Measurements from ENCODE around the gene MAFG. TPM values are rescaled to one million over a fixed set of nuclear protein-coding genes. Genes with fewer than 3 reads are reported as not detected.
A peak's percentile ranks its signal among the peaks of the same experiment; 100 is the strongest.
"Not testable (repeated sequence)": the region's sequence is repeated elsewhere in the genome, so short reads cannot be mapped to it uniquely, and the experiment has no call there.

MAFG gene
- total and polyA plus RNA-seq, 5 donors: 16.6 to 28.9 (median 25.9) TPM

DNA sequence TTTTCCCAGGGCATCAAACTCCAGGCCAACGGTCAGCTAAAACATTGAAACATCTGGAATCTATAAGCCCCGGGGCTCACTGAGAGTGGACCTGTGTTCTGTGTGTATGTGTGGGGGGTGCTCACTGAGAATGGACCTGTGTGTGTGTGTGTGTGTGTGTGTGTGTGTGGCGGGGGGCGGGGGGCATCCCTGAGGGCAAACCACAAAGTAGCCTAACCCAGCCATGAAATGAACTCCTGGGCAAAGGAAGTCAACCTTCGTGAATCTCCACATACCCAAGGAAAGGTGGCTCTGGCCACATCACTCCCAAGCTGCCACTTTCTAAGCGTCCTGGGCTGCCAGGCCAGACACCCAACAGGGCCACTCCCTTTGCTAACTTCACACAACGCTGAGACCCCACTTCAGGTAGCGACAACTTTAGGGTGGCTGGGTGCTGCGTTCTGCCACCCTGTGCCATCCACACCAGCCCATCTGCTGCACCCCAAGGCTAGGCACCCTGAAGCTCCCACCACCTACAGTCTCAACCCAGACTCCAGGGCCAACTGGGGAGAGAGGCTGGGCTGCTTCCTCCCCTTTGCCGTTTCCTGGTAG, 1.6 kb downstream of the MAFG start:
- Histone ChIP-seq H3K4me3 (ENCODE audit: low read length) (no peak overlapping the region), H3K9me3 (ENCODE audit: control insufficient read depth, low read length) (no peaks in the 10 kb centered on the region), H3K27ac (ENCODE audit: low read length) (peak overlapping the region; percentile 52), H3K27me3 (ENCODE audit: control insufficient read depth, insufficient read depth) (no peaks in the 10 kb centered on the region), H3K4me1 (ENCODE audit: control insufficient read depth, insufficient read depth, low read length) (peaks cover 22% of the 10 kb centered on the region)
- intact Hi-C loops (cut with DNase I): no loop called here
- DNase-seq (no peak), ATAC-seq (no peak)
- WGBS: 61% methylated on average over 10 of the region's 10 CpGs

DNA sequence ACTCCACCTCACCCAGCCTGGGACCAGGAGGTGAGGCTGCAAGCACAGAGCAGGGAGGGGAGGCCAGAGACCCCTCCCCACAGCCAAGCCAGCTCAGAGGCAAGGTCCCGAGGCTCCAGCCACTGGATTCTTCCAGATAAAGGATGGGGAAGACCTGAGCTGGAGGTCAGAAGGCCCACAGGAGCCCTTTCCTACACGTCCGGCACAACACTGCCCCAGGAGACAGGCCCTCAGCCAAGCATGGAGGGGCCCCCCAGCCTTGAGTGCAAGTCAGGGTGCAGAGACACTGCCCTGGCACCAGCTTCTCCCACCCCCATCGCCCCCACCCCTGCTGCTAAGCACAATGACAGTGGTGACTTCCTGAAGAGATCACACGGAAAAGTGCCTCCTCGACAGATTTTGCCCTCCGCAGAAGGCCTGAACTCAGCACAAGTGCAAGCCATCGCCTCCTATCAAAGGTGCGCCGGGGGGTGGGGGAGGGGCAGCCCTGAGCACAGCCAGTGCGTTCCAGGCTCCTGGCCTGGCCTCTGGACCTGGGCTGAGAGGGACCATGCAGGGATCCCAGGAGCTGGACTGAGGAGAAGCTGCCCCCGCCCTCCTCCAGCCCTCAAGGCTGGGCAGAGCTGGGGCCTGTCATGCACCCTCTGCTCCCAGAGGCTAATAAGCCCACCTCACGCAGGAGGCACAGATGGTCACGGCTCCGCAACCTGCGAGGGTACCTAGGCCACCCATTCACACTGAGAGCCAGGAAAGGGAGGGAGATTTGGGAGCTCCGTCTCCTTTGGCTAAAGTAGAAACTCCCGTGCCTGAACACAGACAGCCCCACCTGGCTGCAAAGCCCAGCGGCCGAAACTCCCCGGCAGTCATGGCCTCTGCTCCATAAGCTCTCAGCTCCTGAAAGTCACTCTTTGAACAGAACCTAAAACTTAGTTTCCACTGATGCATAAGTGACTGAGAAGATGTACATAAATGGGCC, 2.7 kb downstream of the MAFG start:
- 64% methylated on average over 21 of the region's 21 CpGs for WGBS
- intact Hi-C loops (cut with DNase I): no loop called here

DNA sequence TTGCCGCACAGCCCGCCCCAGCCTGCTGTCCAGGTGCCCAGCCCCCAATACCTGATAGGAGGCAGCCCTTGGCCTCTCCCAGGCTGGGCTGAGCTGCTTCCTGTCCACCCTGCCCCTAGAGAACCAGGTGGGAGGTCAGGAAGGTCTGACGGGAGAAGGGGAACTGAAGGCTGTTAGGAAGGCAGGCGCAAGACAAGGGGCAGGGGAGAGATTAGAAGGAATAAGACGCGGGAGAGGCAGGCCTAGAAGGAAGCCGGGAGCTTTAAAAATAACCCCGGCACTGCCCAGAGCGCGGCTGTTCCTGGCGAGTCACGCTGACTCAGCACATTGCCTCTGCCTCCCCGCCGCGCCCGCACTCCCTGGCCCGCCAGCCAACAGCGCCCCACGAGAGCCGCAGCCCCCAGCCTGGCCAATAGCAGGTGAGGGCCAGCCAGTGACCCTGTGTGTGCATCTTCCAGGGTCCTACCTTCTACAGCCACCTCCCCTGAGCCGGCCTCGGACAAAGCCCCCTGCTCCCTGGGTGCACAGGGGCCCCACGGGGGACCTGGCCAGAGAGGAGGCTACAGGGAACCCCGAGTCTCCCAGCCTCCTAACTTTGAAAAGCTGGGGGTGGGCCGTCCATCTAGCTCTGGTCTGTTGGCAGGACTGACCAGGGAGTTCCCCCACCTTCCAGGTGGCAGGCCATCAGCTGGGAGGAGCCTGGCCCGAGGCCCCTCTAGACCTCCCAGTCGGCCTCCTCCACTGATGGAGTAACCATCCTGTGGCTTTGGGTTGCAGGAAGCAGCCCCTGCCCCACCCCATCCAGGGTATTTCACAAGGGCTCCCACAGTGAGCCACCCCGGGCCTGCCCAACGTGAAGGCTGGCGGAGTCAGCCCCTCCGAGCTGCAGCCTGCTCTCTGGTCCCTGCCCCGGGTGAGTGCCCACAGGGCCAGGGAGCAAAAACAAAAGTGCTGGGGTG, 4.0 kb downstream of the MAFG start:
- no peak overlapping the region for H3K4me3 ChIP-seq (ENCODE audit: low read length)
- peak overlapping the region; percentile 46 for H3K27ac ChIP-seq (ENCODE audit: low read length)
- ATAC-seq (peak; percentile 32 to 37), DNase-seq (peak; percentile 79 to 92 (median 89))
- 29% methylated on average over 32 of the region's 32 CpGs for WGBS
- no peaks in the 10 kb centered on the region for H3K27me3 ChIP-seq (ENCODE audit: control insufficient read depth, insufficient read depth)
- intact Hi-C loops (cut with DNase I): no loop called here
- H3K9me3 ChIP-seq (ENCODE audit: control insufficient read depth, low read length): no peaks in the 10 kb centered on the region
- peaks cover 22% of the 10 kb centered on the region for H3K4me1 ChIP-seq (ENCODE audit: control insufficient read depth, insufficient read depth, low read length)

More for the DNA sequence above, 2.7 kb downstream of the MAFG start:
- ATAC-seq: no peak
- DNase-seq: peak in 1 of 3 donors; percentile 49
- Histone ChIP-seq H3K4me3 (ENCODE audit: low read length) (no peak overlapping the region), H3K27ac (ENCODE audit: low read length) (no peak overlapping the region), H3K4me1 (ENCODE audit: control insufficient read depth, insufficient read depth, low read length) (peaks cover 22% of the 10 kb centered on the region), H3K27me3 (ENCODE audit: control insufficient read depth, insufficient read depth) (no peaks in the 10 kb centered on the region), H3K9me3 (ENCODE audit: control insufficient read depth, low read length) (no peaks in the 10 kb centered on the region)

DNA sequence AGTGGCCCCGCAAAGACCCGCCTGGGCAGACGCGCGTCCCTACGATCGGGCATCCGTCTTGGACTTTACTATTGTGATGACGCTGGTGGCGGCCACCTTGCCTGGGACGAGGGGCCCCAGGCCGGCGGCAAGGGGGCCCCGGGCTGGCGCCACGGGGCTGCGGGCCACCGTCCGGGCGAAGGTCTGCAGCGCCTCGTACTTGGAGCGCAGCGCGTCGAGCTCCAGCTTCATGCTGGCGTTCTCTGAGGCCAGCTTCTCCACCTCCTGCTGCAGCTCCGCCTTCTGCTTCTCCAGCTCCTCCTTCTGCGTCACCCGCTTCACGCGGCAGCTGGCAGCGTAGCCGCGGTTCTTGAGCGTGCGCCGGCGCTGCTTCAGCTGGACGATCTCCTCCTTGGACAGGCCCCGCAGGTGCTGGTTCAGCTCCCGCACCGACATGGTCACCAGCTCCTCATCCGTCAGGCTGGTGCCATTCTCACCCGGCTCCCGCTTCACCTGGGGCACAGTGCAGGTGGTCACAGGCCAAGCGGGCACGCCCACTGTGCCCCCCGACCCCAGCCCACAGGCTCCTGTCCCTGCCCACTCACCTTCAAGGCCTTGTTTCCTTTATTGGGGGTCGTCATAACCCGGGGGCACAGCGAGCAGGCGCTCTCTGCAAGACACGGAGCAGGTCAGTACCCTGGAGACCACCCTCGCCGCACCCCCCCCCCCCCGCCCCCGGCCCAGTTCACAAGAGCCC, 4.8 kb downstream of the MAFG start:
- ATAC-seq: no peak
- H3K4me3 ChIP-seq (ENCODE audit: low read length): no peak overlapping the region
- peaks cover 22% of the 10 kb centered on the region for H3K4me1 ChIP-seq (ENCODE audit: control insufficient read depth, insufficient read depth, low read length)
- WGBS: 89% methylated on average over 58 of the region's 58 CpGs
- intact Hi-C loops (cut with DNase I): no loop called here
- no peak overlapping the region for H3K27ac ChIP-seq (ENCODE audit: low read length)
- H3K27me3 ChIP-seq (ENCODE audit: control insufficient read depth, insufficient read depth): no peaks in the 10 kb centered on the region
- DNase-seq: no peak
- H3K9me3 ChIP-seq (ENCODE audit: control insufficient read depth, low read length): no peaks in the 10 kb centered on the region

DNA sequence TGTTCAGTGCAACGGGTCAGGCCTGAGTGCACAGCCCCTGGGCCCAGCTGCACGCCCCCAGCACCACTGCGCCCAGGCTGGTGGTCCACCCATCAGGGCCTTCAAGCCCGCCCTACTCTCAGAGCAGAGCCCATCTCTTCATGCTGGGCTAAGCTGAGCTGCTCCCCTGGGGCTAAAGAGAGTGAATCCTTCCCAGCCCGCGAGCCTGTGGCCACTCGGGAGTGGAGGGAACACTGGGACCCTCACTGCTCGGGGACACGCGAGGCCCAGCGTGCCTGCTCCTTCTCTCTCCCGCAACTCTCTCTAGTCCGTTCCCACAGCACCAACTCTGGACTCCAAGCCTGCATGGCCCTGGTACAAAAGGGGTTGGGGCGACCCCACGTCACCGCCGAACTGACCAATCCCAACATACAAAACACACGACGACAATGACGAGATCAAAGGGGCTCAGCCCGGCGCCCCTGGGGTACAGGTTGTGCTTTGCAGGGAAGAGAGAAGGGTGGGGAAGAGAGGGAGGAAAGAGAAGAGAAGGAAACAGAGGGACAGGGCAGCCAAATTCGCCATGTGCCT, 5.5 kb downstream of the MAFG start:
- 93% methylated on average over 23 of the region's 23 CpGs for WGBS

DNA sequence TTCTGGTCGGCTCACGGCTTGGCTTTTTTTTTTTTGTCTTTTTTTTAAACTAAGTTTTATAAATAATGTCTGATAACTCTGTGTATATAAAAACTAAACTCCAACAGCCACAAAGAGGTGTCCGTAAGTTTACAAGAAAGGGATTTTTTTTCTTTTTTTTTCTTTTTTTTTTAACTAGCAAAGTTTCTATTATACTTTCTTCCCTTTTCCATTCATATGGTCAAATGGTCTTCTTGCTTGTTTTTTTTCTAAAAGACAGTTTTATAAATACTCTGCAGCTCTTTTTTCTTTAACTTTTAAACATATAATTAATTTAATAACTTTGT, 6.0 kb downstream of the MAFG start:
- intact Hi-C loops (cut with DNase I): no loop called here
- Histone ChIP-seq H3K9me3 (ENCODE audit: control insufficient read depth, low read length) (no peaks in the 10 kb centered on the region), H3K27ac (ENCODE audit: low read length) (no peak overlapping the region)

More for the DNA sequence above, 5.5 kb downstream of the MAFG start:
- Histone ChIP-seq H3K9me3 (ENCODE audit: control insufficient read depth, low read length) (no peaks in the 10 kb centered on the region), H3K27ac (ENCODE audit: low read length) (no peak overlapping the region), H3K27me3 (ENCODE audit: control insufficient read depth, insufficient read depth) (no peaks in the 10 kb centered on the region), H3K4me1 (ENCODE audit: control insufficient read depth, insufficient read depth, low read length) (peaks cover 22% of the 10 kb centered on the region), H3K4me3 (ENCODE audit: low read length) (no peak overlapping the region)
- DNase-seq (peak in 1 of 3 donors; percentile 44), ATAC-seq (no peak)
- intact Hi-C loops (cut with DNase I): no loop called here

DNA sequence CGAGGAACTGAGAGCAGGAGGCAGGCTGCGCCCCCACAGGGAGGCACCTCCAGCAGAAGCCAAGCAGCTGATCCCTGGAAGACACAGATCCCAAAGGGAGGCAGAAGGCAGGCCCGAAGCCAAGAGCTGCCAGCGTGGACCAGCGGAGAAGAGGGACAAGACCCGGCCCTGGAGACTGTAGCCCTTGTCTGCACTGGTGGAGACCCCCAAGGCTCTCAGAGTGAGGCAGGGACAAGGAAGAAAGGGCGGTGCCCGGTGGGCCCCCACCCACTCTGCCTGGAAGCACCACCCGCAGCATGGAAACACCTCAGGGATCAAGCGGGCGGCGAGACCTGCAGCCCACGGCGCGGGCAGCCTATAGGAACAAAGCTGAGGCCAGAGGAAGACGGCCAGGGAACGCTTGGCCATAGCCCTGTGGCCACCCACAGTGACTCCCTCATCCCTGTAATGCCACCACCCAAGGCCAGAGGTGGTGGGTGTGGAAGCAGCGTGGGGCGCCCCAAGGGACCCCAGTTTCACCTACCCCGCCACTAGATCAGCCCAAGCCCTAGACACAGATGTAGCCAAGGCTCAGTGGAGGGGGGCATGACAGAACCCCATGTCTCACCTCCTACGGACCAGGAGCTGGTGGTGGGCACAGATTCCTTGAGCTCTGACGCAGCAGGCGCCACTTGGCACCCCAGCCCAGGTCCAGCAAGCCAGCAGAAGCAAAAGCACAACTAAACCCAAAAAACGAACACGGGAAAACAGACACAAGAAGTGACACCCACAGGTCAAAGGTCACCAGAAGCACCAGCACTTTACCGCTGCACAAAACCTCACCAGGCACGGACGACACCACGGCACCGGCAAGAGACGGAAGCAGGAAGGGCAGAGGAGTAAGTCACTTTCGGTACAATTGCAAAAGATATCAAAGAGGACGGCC, 6.7 kb downstream of the MAFG start:
- ATAC-seq (no peak), DNase-seq (no peak)
- Histone ChIP-seq H3K9me3 (ENCODE audit: control insufficient read depth, low read length) (no peaks in the 10 kb centered on the region), H3K4me3 (ENCODE audit: low read length) (no peak overlapping the region), H3K27ac (ENCODE audit: low read length) (no peak overlapping the region), H3K27me3 (ENCODE audit: control insufficient read depth, insufficient read depth) (no peaks in the 10 kb centered on the region), H3K4me1 (ENCODE audit: control insufficient read depth, insufficient read depth, low read length) (peaks cover 22% of the 10 kb centered on the region)
- 82% methylated on average over 33 of the region's 33 CpGs for WGBS
- intact Hi-C loops (cut with DNase I): no loop called here

More for the DNA sequence above, 6.0 kb downstream of the MAFG start:
- WGBS: 84% methylated on average over 3 of the region's 3 CpGs
- no peaks in the 10 kb centered on the region for H3K27me3 ChIP-seq (ENCODE audit: control insufficient read depth, insufficient read depth)
- peaks cover 25% of the 10 kb centered on the region for H3K4me1 ChIP-seq (ENCODE audit: control insufficient read depth, insufficient read depth, low read length)
- no peak overlapping the region for H3K4me3 ChIP-seq (ENCODE audit: low read length)
- no peak for ATAC-seq
- no peak for DNase-seq

DNA sequence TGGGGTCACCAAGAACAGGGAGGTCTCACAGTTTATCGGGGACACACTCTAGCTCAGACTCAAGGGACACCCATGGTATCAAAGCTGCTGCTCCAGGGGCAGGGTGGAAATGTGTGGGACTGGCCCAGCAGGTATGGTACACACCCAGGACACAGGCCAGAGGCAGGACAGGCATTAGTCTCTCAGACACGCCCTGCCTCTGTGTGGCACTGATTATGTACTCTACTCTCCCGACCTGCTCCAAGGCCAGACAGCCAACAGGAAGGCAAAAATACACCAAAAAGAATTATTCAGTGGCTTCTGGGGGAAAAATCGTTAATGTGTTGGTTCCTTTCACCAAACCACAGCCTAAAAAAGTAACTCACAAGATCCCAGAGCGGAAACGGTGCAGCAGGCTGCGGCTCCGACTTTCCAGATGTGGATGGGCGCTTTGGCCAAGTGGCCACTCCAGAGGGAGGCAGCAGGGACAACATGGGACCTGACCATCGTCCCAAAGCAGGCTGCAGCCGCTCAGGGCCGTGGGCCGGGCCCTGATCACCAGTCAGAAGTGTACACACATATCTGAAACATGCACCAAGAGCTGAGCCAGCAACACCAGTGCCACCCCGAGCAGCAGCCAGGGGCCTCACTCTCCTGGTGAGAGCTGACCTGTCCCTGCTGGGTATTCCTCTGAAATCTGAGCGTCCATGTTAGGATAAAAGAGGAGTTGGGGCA, 8.5 kb downstream of the MAFG start:
- no peak overlapping the region for H3K27ac ChIP-seq (ENCODE audit: low read length)
- 79% methylated on average over 15 of the region's 15 CpGs for WGBS
- intact Hi-C loops (cut with DNase I): no loop called here
- H3K27me3 ChIP-seq (ENCODE audit: control insufficient read depth, insufficient read depth): no peaks in the 10 kb centered on the region
- ATAC-seq: no peak
- DNase-seq: no peak
- no peaks in the 10 kb centered on the region for H3K9me3 ChIP-seq (ENCODE audit: control insufficient read depth, low read length)
- H3K4me3 ChIP-seq (ENCODE audit: low read length): no peak overlapping the region
- H3K4me1 ChIP-seq (ENCODE audit: control insufficient read depth, insufficient read depth, low read length): peaks cover 13% of the 10 kb centered on the region

DNA sequence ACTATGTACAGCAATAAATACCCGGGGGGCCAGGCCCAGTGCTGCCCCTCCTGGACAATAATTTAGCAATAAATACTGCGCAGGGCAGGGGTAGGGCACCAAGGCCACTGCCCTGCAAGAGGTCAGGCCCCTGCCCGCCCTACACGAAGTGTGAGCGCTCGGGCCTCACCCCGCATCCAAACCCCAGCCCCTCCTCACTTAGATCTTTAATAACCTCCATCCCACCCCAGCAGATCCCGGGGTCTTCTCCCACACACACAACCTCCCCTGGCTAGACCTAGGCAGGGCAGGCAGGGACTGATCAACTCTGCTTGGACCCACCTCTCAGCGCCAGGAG, 9.2 kb downstream of the MAFG start:
- H3K27ac ChIP-seq (ENCODE audit: low read length); H3K9me3 ChIP-seq (ENCODE audit: control insufficient read depth, low read length); H3K27me3 ChIP-seq (ENCODE audit: control insufficient read depth, insufficient read depth); DNase-seq; intact Hi-C loops (cut with DNase I); H3K4me1 ChIP-seq (ENCODE audit: control insufficient read depth, insufficient read depth, low read length): not testable (repeated sequence)
- H3K4me3 ChIP-seq (ENCODE audit: low read length): peak overlapping the region; percentile 75
- peak; percentile 7 to 11 for ATAC-seq
- 37% methylated on average over 9 of the region's 9 CpGs for WGBS

Measured in right cardiac atrium (tissue), 5 donors.